Uterus (tissue), 4 donors: ENCODE results near the gene ERBIN. TPM values are rescaled to one million over a fixed set of nuclear protein-coding genes. Genes with fewer than 3 reads are reported as not detected.
"Not testable (repeated sequence)": the region's sequence is repeated elsewhere in the genome, so short reads cannot be mapped to it uniquely, and the experiment has no call there.

ENCODE experiments used
- DNase-seq, 2 donors: peaks; one replicate each; pipeline ENCODE4 v3.0.0-alpha.2; 2019 to 2020
- H3K27ac ChIP-seq, 2 donors: fragments of 200-600 bp; sonication (generic); 1 replicate in 1 of 2; 2 replicates in 1 of 2; pipeline ENCODE4 v1.5.1; 2016 to 2018
- H3K27me3 ChIP-seq, 2 donors: fragments of 200-600 bp; sonication (generic); one replicate each; pipeline ENCODE4 v1.5.1; 2018 to 2019; ENCODE audit warnings: control low read depth in 1 of 2
- H3K36me3 ChIP-seq, 2 donors: fragments of 200-600 bp; sonication (generic); one replicate each; pipeline ENCODE4 v1.5.1; 2019; ENCODE audit warnings: control low read depth in 1 of 2
- H3K4me1 ChIP-seq, 2 donors: fragments of 200-600 bp; sonication (generic); one replicate each; pipeline ENCODE4 v1.5.1; 2018 to 2019; ENCODE audit warnings: control low read depth in 1 of 2
- H3K4me3 ChIP-seq, 2 donors: fragments of 200-600 bp; sonication (generic); 1 replicate in 1 of 2; 2 replicates in 1 of 2; pipeline ENCODE4 v1.5.1; 2018 to 2019; ENCODE audit warnings: mild to moderate bottlenecking in 1 of 2
- H3K9me3 ChIP-seq, 2 donors: fragments of 200-600 bp; sonication (generic); one replicate each; pipeline ENCODE4 v1.5.1; 2019; ENCODE audit warnings: control low read depth in 1 of 2
- CTCF ChIP-seq, 4 experiments: fragments of 200-600 bp in 2 of 4; fragments of 450-650 bp in 2 of 4; sonication (generic) in 2 of 4; IDR thresholded peaks; one replicate each; pipeline ENCODE4 v1.5.1; 2016 to 2019; ENCODE audit warnings: antibody characterized with exemption in 4 of 4, mild to moderate bottlenecking in 2 of 4, moderate library complexity in 1 of 4
- POLR2A ChIP-seq, 2 donors: fragments of 450-650 bp; IDR thresholded peaks; one replicate each; pipeline ENCODE4 v1.6.1; 2016; ENCODE audit warnings: antibody characterized with exemption in 2 of 2, mild to moderate bottlenecking in 1 of 2, moderate library complexity in 1 of 2
- intact Hi-C: fragments of 100-400 bp; cut with DNase I; formaldehyde crosslinking; loops from one replicate; pipeline ENCODE4 v1.15.1; 2023; ENCODE audit warnings: low total_unique reads
- total RNA-seq, 4 donors: library from RNA; depleted of rRNA in 3 of 4; stranded (reverse); fragments of >200 nt in 3 of 4; gene quantifications; one replicate each; pipeline versions ENCODE4 v1.1.0 to v1.2.4, GENCODE V29; 2014 to 2023
- donor health status: DM: yes; HTN: yes; CAD: no.

Gene ERBIN
- total RNA-seq = 100 to 1,000 TPM in 1 of 4 donors, 10 to 100 TPM in 3; 26.1 to 159 (median 81.8) TPM

GRCh38 chr5:65926276-65926783 is at the start of gene ERBIN:
Gene ERBIN (plus strand): TSS chr5:65926575. CDS start chr5:65992719, 66,144 bp downstream.
- peak within 1 kb of the TSS; percentile 92 to 96 for H3K4me3 ChIP-seq
- TF ChIP-seq CTCF (IDR thresholded peaks at IDR 0.05) = peak in 1 of 4 experiments; percentile 10
- TF ChIP-seq POLR2A (IDR thresholded peaks at IDR 0.05) = peak; percentile 7 to 38
- peak within 1 kb of the TSS; percentile 99 to 100 for H3K27ac ChIP-seq
- peak; percentile 78 to 84 for DNase-seq
- H3K36me3 ChIP-seq = no peaks in the 10 kb centered on the region
- no peaks in the 10 kb centered on the region for H3K4me1 ChIP-seq
- no peaks in the 10 kb centered on the region for H3K27me3 ChIP-seq
- no peaks in the 10 kb centered on the region for H3K9me3 ChIP-seq
- intact Hi-C loops = no loop called here

GRCh38 chr5:65876970-65877369 is 49.4 kb upstream of the ERBIN start:
- Histone ChIP-seq H3K9me3 (no peaks in the 10 kb centered on the region), H3K27me3 (no peaks in the 10 kb centered on the region), H3K4me1 (no peaks in the 10 kb centered on the region), H3K4me3 (no peak overlapping the region), H3K36me3 (no peaks in the 10 kb centered on the region), H3K27ac (no peak overlapping the region)
- intact Hi-C loops = no loop called here
- DNase-seq = no peak
- no peak for TF ChIP-seq CTCF (IDR thresholded peaks at IDR 0.05)
- no peak for TF ChIP-seq POLR2A (IDR thresholded peaks at IDR 0.05)

GRCh38 chr5:65879668-65880256 is 46.6 kb upstream of the ERBIN start:
- DNase-seq, H3K4me1 ChIP-seq, intact Hi-C loops, H3K27me3 ChIP-seq, H3K4me3 ChIP-seq, H3K9me3 ChIP-seq, H3K27ac ChIP-seq, H3K36me3 ChIP-seq: not testable (repeated sequence)

GRCh38 chr5:65880496-65881072 is 45.8 kb upstream of the ERBIN start:
- Histone ChIP-seq H3K27me3 (no peaks in the 10 kb centered on the region), H3K27ac (no peak overlapping the region), H3K9me3 (no peaks in the 10 kb centered on the region), H3K36me3 (no peaks in the 10 kb centered on the region), H3K4me3 (no peak overlapping the region), H3K4me1 (no peaks in the 10 kb centered on the region)
- TF ChIP-seq CTCF (IDR thresholded peaks at IDR 0.05) = no peak
- no peak for TF ChIP-seq POLR2A (IDR thresholded peaks at IDR 0.05)
- no peak for DNase-seq
- intact Hi-C loops = no loop called here

GRCh38 chr5:65882278-65882677 is 44.1 kb upstream of the ERBIN start:
- no peaks in the 10 kb centered on the region for H3K4me1 ChIP-seq
- no peaks in the 10 kb centered on the region for H3K27me3 ChIP-seq
- DNase-seq = no peak
- no peaks in the 10 kb centered on the region for H3K36me3 ChIP-seq
- intact Hi-C loops = no loop called here
- no peak for TF ChIP-seq CTCF (IDR thresholded peaks at IDR 0.05)
- no peak for TF ChIP-seq POLR2A (IDR thresholded peaks at IDR 0.05)
- H3K4me3 ChIP-seq = no peak overlapping the region
- H3K9me3 ChIP-seq = no peaks in the 10 kb centered on the region
- H3K27ac ChIP-seq = no peak overlapping the region
